Cerebellar cortex (tissue), 1 donor: ENCODE measurements around the gene KRTAP2-2.

Experiments used
- DNase-seq: peaks from one replicate; pipeline ENCODE4 v3.0.0-alpha.2; 2015; ENCODE audit warnings: low spot score

Gene KRTAP2-2

GRCh38 chr17:41024697-41025096 is 30.3 kb downstream of the KRTAP2-2 start:
- DNase-seq, result no peak

DNA sequence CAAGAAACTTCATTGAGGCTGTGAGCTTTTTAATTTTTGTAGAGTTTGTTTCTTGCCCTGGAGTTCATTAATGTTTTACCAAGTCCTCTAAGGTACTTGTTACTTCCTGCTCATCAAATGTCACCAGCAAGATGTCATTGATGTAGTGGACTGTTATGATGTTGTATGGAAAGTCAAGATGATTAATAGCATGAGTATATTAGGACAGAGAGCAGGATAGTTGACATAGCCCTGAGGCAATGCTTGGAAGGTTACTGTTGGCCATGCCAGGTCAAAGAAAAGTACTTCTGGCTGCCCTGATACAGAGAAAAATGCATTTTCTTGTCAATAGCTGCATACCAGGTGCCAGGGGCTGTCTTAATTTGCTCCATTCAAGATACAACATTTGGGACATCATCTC is 34.7 kb downstream of the KRTAP2-2 start:
- DNase-seq, result no peak

- DNase-seq, result no peak
Observed at GRCh38 chr17:41019415-41019814, 35.6 kb downstream of the KRTAP2-2 start.

GRCh38 chr17:41018541-41018940 is 36.5 kb downstream of the KRTAP2-2 start:
- DNase-seq, result no peak

DNA sequence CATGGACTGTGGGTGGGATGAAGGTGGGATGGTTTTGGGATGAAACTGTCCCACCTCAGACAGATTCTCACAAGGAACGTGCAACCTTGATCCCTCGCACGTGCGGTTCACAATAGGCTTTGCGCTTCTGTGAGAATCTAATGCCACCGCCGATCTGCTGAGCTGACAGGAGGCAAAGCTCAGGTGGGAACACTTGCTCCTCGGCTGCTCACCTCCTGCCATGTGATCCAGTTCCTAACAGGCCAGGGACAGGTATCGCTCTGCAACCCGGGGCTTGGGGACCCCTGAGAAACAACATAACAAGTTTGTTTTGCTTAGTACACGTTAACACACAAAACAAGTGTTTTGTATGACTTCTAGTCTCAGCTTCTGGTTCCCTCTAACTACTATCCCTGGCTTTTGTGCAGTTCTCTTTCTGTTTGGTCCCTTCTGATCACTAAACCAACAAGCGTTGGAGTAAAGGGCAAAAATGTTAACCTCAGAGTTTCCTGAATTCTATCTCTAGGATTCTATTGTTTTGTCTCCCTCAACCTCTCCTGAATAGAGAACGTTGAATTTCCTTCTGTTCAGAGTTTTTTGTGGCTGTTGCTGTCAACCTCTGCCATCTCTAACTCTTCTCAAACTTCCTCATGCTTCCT is 38.3 kb downstream of the KRTAP2-2 start:
- DNase-seq, result no peak

DNA sequence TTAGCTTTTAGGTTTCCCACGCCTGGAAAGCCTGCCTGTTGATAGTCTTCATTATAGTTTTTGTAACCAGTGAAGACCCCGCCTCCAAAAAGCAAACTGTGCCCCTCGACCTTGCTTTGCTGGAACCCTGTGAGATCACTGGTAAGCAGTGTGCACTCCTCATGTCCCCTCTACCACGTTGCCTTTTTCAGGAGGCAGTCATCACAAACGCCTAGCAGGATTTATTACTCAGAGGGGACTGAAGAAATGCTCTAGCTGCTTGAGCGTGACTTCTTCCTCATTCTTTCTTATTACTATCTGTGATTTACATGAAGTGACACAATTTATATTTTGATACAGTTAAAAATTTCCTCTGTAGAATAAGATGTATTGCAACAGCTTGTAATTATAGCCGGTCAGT is 39.6 kb downstream of the KRTAP2-2 start:
- no peak for DNase-seq

- peak; percentile 69 for DNase-seq
Observed at GRCh38 chr17:41013606-41014005, 41.4 kb downstream of the KRTAP2-2 start.

DNA sequence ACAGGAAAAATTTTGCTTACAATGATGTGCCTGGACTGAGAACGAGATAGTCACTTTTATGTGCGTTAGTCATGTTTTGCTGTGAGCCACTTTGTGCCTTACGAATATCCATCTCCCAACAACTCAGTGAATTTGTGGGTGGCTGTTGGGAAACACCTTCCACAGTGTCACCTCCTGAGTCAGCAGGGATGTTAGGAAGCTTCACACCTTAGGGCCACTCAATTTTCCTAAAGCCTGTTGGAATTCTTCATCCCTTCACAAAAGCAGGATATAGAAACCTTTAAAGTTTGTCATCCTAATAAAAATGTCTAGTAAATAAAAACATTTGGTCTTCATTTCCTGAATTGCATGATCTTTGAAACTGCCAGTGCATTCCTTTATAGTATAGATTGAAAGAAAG is 41.8 kb downstream of the KRTAP2-2 start:
- no peak for DNase-seq

DNA sequence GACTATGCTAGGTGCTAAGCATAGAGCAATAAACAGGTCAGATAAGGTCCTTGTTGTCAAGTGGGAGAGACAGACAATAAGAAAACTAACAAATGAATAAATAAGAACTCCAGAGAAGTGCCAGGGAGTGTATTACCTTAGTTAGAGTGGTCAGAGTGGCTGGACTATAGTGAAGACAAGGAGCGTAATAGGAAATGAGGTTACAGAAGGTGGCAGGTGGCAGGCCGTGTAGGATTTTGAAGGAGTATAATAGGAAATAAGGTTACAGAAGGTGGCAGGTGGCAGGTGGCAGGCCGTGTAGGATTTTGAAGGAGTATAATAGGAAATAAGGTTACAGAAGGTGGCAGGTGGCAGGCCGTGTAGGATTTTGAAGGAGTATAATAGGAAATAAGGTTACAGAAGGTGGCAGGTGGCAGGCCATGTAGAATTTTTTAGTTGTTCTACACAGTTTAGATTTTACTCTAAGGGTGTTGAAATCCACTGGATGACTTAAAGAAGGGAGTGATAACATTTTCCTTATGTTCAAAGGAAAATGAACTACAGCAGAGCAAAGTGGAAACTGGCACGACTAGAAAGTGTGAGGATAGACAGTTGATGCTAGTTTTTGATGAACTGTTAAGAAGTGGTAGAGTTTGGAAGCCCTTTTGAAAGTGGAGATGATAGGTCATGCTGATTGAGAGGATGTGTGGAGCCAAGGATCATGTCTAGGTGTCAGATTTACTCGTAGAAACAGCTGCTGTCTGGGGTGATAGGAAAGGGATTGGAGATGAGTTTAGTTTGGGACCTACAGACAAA is 42.5 kb downstream of the KRTAP2-2 start:
- DNase-seq, result peak; percentile 53

DNA sequence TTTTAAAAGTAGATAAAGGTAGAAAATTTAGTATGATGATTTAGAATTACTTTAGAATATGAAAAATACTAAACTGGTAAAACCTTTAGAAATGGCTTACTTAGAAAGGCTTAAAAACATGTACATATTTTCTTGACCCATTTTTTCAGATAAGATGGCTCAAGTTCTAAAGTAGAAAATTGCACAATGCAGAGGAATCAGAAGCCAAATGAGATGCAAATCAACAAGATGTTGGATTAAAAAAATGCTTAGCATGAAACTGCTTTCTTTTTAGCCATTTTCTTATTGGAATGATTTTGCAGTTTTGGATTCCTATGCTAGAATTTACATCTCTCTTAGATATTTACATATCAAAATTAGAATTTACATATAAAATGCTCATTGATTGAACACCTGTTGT is 44.6 kb downstream of the KRTAP2-2 start:
- DNase-seq, result no peak

DNA sequence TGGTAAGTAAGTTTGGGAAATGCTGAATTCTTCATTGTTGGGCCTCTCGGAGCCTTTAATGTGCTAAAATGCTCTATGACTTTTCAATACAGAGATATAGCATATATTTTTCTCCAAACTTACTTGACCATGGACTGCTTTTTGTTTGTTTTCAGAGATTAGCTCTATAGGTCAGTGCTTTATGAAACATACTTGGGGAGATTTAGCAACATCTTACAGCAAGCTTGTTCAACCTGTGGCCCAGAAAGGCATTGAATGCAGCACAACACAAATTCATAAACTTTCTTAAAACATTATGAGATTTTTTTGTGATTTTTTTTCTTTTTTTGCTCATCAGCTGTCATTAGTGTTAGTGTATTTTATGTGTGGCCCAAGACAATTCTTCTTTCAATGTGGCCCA is 45.1 kb downstream of the KRTAP2-2 start:
- no peak for DNase-seq

- DNase-seq, result no peak
Observed at GRCh38 chr17:41009301-41009760, 45.7 kb downstream of the KRTAP2-2 start.

GRCh38 chr17:41008811-41009210 is 46.2 kb downstream of the KRTAP2-2 start, which contains the start of gene KRTAP3-1:
Gene KRTAP3-1 (minus strand): TSS chr17:41009128. CDS start chr17:41009074, 54 bp downstream.
- peak; percentile 23 for DNase-seq
